ENCODE data around the gene RNF182.

DNA sequence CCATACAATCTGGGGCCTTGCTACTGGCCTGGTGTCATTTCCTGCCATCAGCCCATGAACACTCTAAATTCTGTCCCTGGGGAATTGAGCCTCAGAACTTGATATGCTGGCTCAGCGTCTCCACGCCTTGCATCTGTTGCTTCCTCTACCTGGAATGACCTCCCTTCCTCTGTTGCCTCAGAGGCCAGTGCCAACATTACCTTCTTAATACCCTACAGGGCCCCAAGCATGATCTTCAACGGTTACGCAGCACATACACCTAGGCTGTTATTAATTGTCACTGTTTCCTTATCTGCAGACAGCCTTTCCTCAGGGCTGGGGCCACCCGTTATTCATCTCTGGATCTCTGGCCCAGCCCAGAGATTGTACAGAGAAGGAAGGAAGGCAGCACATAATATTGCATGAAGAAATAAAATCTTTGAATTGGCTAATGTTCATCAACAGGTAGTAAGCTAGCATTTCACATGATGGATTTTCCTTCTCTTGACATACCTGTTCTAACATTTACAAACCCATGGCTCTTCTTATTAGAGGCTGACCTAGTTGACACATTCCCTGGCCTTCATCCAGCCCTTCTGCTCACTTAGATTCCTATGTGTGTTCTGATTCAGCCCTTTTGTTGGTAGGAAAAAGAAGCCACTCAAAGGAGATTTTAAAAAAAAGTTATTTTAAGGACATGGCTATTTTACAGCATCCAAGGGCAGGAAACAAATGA, 8.4 kb upstream of the RNF182 start:
- TF ChIP-seq REST (IDR thresholded peaks at IDR 0.05; ENCODE audit: insufficient read depth in 1 of 2, low read depth in 2 of 2, low read length in 2 of 2) (no peak), SIN3A (IDR thresholded peaks at IDR 0.05; ENCODE audit: borderline replicate concordance, insufficient read depth, low read length) (no peak)
